Measurements from ENCODE around the gene VPS4A.

GRCh38 chr16:69324013-69324531, 12.9 kb downstream of the VPS4A start:
- TF ChIP-seq CTCF (IDR thresholded peaks at IDR 0.05): no peak
- no peak for TF ChIP-seq EZH2 (IDR thresholded peaks at IDR 0.05; ENCODE audit: borderline replicate concordance, insufficient read depth, low read depth, low read length, poor library complexity, severe bottlenecking)

Data from B cell (primary cell).